Measurements from ENCODE around the gene ITCH. TPM values are rescaled to one million over a fixed set of nuclear protein-coding genes. Genes with fewer than 3 reads are reported as not detected.
"Not testable (repeated sequence)": the region's sequence is repeated elsewhere in the genome, so short reads cannot be mapped to it uniquely, and the experiment has no call there.

The ITCH gene
- total and polyA plus RNA-seq, 2 donors (not counting 3 experiments of a cell fraction or from before 2014, with no cell fraction given) = 6.4 to 57.4 TPM

DNA sequence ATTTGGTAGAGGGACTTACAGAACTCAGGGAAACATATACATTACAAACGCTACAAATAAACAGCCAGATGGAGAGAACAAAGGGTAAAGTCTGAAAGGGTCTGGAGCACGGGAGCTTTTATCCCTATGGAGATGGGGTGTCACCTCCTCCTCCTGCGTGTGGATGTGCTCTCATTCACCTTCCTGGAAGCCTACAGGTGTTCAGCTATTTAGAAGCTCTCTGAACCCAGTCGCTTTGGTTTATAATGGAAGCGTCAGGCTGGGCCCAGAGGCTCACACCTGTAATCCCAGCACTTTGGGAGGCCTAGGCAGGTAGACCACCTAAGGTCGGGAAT is 17.7 kb upstream of the ITCH start:
- Histone ChIP-seq H3K4me3 (replicated peaks in 1 of 3; ENCODE audit: insufficient read depth in 1 of 3, low read depth in 1 of 3, low read length in 3 of 3) (no peak overlapping the region), H3K4me1 (ENCODE audit: control insufficient read depth, extremely low read depth, insufficient read depth, low read length) (peaks cover 4% of the 10 kb centered on the region), H3K27ac (ENCODE audit: insufficient read depth, low read depth, low read length) (no peak overlapping the region), H2AFZ (ENCODE audit: low read depth, low read length) (no peak overlapping the region), H3K27me3 (ENCODE audit: control insufficient read depth in 2 of 2, insufficient read depth in 2 of 2, low read length in 2 of 2) (no peaks in the 10 kb centered on the region), H3K4me2 (ENCODE audit: insufficient read depth, low read length) (no peak overlapping the region), H3K9me1 (replicated peaks; ENCODE audit: control insufficient read depth, extremely low read depth, insufficient read depth, low read length) (no peaks in the 10 kb centered on the region), H3K9me3 (replicated peaks; ENCODE audit: control insufficient read depth, insufficient read depth, low read length) (no peaks in the 10 kb centered on the region), H3K79me2 (ENCODE audit: control insufficient read depth, insufficient read depth, low read length) (no peaks in the 10 kb centered on the region), H3K9ac (replicated peaks; ENCODE audit: extremely low read depth, insufficient read depth, low read length) (no peak overlapping the region), H3K36me3 (ENCODE audit: control insufficient read depth in 2 of 2, extremely low read depth in 1 of 2, insufficient read depth in 2 of 2, low read length in 2 of 2) (no peaks in the 10 kb centered on the region), H4K20me1 (replicated peaks; ENCODE audit: control insufficient read depth, extremely low read depth, insufficient read depth, low read length) (no peaks in the 10 kb centered on the region)
- FAIRE-seq = no peak
- no TSS peak for BruUV-seq (replicated peaks)
- CTCF ChIA-PET = no interaction called here
- intact Hi-C loops (cut with micrococcal nuclease) = no loop called here
- no peak for TF ChIP-seq MYC (IDR thresholded peaks at IDR 0.05; ENCODE audit: low read depth, low read length)
- DNase-seq (ENCODE audit: low read depth, low spot score) = no peak
- POLR2A ChIA-PET = no interaction called here
- dilution Hi-C loops (cut with MboI; ENCODE audit: extremely low pct_ligation_motif_present, low sequenced_read_pairs) = no loop called here

DNA sequence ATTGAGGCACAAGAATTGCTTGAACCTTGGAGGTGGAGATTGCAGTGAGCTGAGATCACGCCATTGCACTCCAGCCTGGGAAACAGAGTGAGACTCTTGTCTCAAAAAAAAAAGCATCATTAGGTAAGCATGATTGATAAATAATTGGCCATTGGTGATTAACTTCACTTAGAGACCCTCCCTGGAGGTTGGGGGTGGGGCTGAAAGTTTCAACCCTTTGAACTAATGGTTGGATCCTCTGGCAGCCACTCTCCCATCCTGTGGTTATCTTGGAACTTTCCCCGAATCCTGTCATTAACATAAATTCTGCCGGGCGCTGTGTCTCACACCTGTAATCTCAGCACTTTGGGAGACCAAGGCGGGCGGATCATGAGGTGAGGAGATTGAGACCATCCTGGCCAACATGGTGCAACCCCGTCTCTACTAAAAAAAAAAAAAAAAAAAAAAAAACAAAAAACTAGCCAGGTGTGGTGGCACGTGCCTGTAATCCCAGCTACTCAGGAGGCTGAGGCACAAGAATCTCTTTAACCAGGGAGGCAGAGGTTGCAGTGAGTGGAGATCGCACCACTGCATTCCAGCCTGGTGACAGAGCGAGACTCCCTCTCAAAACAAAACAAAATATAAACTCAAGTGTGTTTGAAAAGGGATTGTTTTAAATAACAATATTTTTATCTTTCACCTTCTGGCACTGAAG is 17.1 kb upstream of the ITCH start:
- H2AFZ ChIP-seq (ENCODE audit: low read depth, low read length); H4K20me1 ChIP-seq (replicated peaks; ENCODE audit: control insufficient read depth, extremely low read depth, insufficient read depth, low read length); H3K79me2 ChIP-seq (ENCODE audit: control insufficient read depth, insufficient read depth, low read length); BruUV-seq (replicated peaks); CTCF ChIA-PET; dilution Hi-C loops (cut with MboI; ENCODE audit: extremely low pct_ligation_motif_present, low sequenced_read_pairs); H3K4me1 ChIP-seq (ENCODE audit: control insufficient read depth, extremely low read depth, insufficient read depth, low read length); H3K9ac ChIP-seq (replicated peaks; ENCODE audit: extremely low read depth, insufficient read depth, low read length); POLR2A ChIA-PET; DNase-seq (ENCODE audit: low read depth, low spot score); H3K4me3 ChIP-seq (replicated peaks in 1 of 3; ENCODE audit: insufficient read depth in 1 of 3, low read depth in 1 of 3, low read length in 3 of 3); H3K4me2 ChIP-seq (ENCODE audit: insufficient read depth, low read length); FAIRE-seq; H3K27ac ChIP-seq (ENCODE audit: insufficient read depth, low read depth, low read length); intact Hi-C loops (cut with micrococcal nuclease); H3K36me3 ChIP-seq (ENCODE audit: control insufficient read depth in 2 of 2, extremely low read depth in 1 of 2, insufficient read depth in 2 of 2, low read length in 2 of 2); H3K9me1 ChIP-seq (replicated peaks; ENCODE audit: control insufficient read depth, extremely low read depth, insufficient read depth, low read length); H3K27me3 ChIP-seq (ENCODE audit: control insufficient read depth in 2 of 2, insufficient read depth in 2 of 2, low read length in 2 of 2); H3K9me3 ChIP-seq (replicated peaks; ENCODE audit: control insufficient read depth, insufficient read depth, low read length): not testable (repeated sequence)

GRCh38 chr20:34346533-34346865 is 16.6 kb upstream of the ITCH start:
- H3K4me2 ChIP-seq (ENCODE audit: insufficient read depth, low read length); intact Hi-C loops (cut with micrococcal nuclease); H3K79me2 ChIP-seq (ENCODE audit: control insufficient read depth, insufficient read depth, low read length); H3K36me3 ChIP-seq (ENCODE audit: control insufficient read depth in 2 of 2, extremely low read depth in 1 of 2, insufficient read depth in 2 of 2, low read length in 2 of 2); H4K20me1 ChIP-seq (replicated peaks; ENCODE audit: control insufficient read depth, extremely low read depth, insufficient read depth, low read length); H2AFZ ChIP-seq (ENCODE audit: low read depth, low read length); BruUV-seq (replicated peaks); FAIRE-seq; DNase-seq (ENCODE audit: low read depth, low spot score); H3K9me1 ChIP-seq (replicated peaks; ENCODE audit: control insufficient read depth, extremely low read depth, insufficient read depth, low read length); H3K9me3 ChIP-seq (replicated peaks; ENCODE audit: control insufficient read depth, insufficient read depth, low read length); H3K4me1 ChIP-seq (ENCODE audit: control insufficient read depth, extremely low read depth, insufficient read depth, low read length); H3K9ac ChIP-seq (replicated peaks; ENCODE audit: extremely low read depth, insufficient read depth, low read length); POLR2A ChIA-PET; H3K4me3 ChIP-seq (replicated peaks in 1 of 3; ENCODE audit: insufficient read depth in 1 of 3, low read depth in 1 of 3, low read length in 3 of 3); H3K27me3 ChIP-seq (ENCODE audit: control insufficient read depth in 2 of 2, insufficient read depth in 2 of 2, low read length in 2 of 2); CTCF ChIA-PET; dilution Hi-C loops (cut with MboI; ENCODE audit: extremely low pct_ligation_motif_present, low sequenced_read_pairs); H3K27ac ChIP-seq (ENCODE audit: insufficient read depth, low read depth, low read length): not testable (repeated sequence)

Data from endothelial cell of umbilical vein (primary cell).